Measurements from ENCODE around the gene CAPN13. TPM values are rescaled to one million over a fixed set of nuclear protein-coding genes. Genes with fewer than 3 reads are reported as not detected.
A peak's percentile ranks its signal among the peaks of the same experiment; 100 is the strongest.

CAPN13 gene
- polyA plus RNA-seq, 1 donor = 19.7 TPM

DNA sequence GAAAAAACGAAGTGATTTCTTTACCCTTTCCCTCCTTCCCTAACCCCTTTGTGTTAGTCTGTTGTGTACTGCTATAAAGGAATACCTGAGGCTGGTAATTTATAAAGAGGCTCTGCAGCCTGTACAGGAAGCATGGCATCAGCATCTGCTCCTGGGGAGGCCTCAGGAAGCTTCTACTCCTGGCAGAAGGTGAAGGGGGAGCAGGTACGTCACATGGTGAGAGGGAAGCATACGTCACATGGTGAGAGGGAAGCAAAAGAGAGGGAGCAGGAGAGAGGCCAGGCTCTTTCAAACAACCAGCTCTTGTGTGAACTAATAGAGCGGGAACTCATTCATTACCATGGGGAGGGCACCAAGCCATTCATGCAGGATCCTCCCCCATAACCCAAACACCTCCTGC, 126.2 kb downstream of the CAPN13 start:
- H3K36me3 ChIP-seq (ENCODE audit: control insufficient read depth, insufficient read depth, low read length) = no peaks in the 10 kb centered on the region
- H3K9me3 ChIP-seq (ENCODE audit: control insufficient read depth, low read depth, low read length) = no peaks in the 10 kb centered on the region
- H3K4me3 ChIP-seq (ENCODE audit: low read length) = no peak overlapping the region
- no peaks in the 10 kb centered on the region for H3K4me1 ChIP-seq (ENCODE audit: control insufficient read depth, insufficient read depth, low read length)
- WGBS (ENCODE audit: insufficient coverage, low lambda C conversion rate) = no CpG with 5 or more reads among the region's 4 CpGs
- no peak for DNase-seq
- H3K27me3 ChIP-seq (ENCODE audit: control insufficient read depth, insufficient read depth, low read length) = no peaks in the 10 kb centered on the region
- H3K27ac ChIP-seq (ENCODE audit: low read length) = no peak overlapping the region

DNA sequence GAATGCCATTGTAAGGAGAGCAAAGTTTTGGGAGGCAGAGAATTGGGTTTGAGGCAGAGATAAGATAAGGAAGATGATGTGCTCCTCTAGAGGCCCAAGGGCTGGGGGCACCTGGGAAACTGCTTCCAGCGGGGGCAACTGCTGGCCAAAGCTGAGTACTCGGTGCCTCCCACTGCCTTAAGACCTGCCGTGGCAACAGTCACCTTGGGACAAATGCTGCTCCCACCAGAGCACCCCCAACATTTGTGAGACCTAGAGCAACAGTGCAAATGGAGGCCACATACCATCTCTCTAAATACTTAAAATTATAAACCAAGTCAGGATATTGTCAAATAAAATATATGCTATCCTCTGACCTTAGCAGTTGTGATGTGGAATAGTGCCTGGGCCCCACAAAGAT, 127.1 kb downstream of the CAPN13 start:
- no peaks in the 10 kb centered on the region for H3K27me3 ChIP-seq (ENCODE audit: control insufficient read depth, insufficient read depth, low read length)
- no CpG with 5 or more reads among the region's 3 CpGs for WGBS (ENCODE audit: insufficient coverage, low lambda C conversion rate)
- no peaks in the 10 kb centered on the region for H3K36me3 ChIP-seq (ENCODE audit: control insufficient read depth, insufficient read depth, low read length)
- no peaks in the 10 kb centered on the region for H3K9me3 ChIP-seq (ENCODE audit: control insufficient read depth, low read depth, low read length)
- no peak overlapping the region for H3K4me3 ChIP-seq (ENCODE audit: low read length)
- H3K27ac ChIP-seq (ENCODE audit: low read length) = no peak overlapping the region
- H3K4me1 ChIP-seq (ENCODE audit: control insufficient read depth, insufficient read depth, low read length) = no peaks in the 10 kb centered on the region
- no peak for DNase-seq

DNA sequence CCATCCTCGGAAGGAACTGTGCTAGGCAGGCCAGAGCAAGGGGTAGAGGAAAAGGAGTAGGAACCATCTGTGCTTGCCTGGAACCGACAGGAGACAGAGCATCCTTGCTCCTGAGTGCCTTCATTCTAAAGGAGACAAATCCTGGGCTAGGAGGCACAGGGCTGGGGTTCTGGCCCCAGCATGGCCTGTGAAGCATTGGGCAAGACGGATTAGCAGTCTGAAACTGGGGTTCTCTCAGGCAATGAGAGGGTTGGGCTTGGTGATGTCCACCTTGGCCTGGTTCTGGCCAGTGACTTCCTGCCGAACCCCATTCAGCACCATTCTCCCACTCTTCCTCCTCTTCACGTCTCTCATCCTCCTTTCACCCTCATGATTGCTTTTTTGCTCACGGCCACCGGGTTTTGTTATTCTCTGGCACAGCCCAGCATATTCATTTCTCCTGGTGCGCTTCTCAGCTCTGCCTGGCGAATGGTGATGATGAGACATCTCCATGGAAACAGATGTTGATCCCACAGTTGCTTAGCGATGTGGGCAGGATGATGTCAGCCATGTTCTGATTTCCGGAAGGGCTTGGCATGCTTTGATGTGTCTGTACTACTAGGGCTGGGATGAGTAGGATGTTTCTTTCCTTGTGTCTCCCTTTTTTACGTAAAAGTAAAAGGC, 127.7 kb downstream of the CAPN13 start:
- H3K9me3 ChIP-seq (ENCODE audit: control insufficient read depth, low read depth, low read length) = no peaks in the 10 kb centered on the region
- H3K4me3 ChIP-seq (ENCODE audit: low read length) = no peak overlapping the region
- no peaks in the 10 kb centered on the region for H3K4me1 ChIP-seq (ENCODE audit: control insufficient read depth, insufficient read depth, low read length)
- no peaks in the 10 kb centered on the region for H3K27me3 ChIP-seq (ENCODE audit: control insufficient read depth, insufficient read depth, low read length)
- no peak overlapping the region for H3K27ac ChIP-seq (ENCODE audit: low read length)
- H3K36me3 ChIP-seq (ENCODE audit: control insufficient read depth, insufficient read depth, low read length) = no peaks in the 10 kb centered on the region
- DNase-seq = peak; percentile 23 to 43
- 100% methylated on average over 1 of the region's 12 CpGs for WGBS (ENCODE audit: insufficient coverage, low lambda C conversion rate)

DNA sequence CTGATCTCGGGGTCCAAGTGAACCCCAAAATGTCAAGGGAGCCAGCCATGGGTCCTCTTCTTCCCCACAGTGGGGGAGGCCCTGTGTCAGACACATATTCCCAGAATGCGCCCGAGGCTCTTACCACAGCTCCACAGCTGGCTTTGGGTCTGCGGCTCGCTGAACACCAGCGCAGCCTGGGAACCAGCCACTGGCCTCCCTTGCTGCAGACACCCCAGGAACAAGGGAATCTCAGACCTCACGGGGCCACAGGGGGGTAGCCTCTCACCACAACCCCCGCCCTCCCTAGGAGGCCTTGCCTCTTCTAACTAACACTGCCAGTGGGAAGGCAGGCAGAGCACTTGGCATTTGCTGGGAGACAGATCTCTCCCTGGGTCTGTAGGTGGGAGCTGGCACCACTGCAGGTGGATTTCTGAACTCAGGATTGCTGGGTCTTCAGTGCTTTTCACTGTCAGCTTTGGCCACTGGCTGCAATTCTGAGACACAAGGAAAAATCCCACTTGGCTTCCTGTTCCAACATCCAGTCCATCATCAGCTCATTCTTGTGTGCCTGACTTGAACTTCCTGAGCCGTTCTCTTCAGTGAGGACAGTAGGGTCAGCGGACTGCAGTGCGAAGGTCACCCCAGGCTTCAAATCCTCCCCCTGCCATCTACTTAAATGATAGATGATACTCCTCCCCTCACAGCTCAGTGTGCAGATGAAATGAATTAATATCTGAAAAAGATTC, 128.7 kb downstream of the CAPN13 start:
- H3K27ac ChIP-seq (ENCODE audit: low read length) = no peak overlapping the region
- DNase-seq = no peak
- no CpG with 5 or more reads among the region's 11 CpGs for WGBS (ENCODE audit: insufficient coverage, low lambda C conversion rate)
- H3K36me3 ChIP-seq (ENCODE audit: control insufficient read depth, insufficient read depth, low read length) = no peaks in the 10 kb centered on the region
- H3K4me1 ChIP-seq (ENCODE audit: control insufficient read depth, insufficient read depth, low read length) = no peaks in the 10 kb centered on the region
- no peaks in the 10 kb centered on the region for H3K9me3 ChIP-seq (ENCODE audit: control insufficient read depth, low read depth, low read length)
- H3K4me3 ChIP-seq (ENCODE audit: low read length) = no peak overlapping the region
- H3K27me3 ChIP-seq (ENCODE audit: control insufficient read depth, insufficient read depth, low read length) = no peaks in the 10 kb centered on the region

DNA sequence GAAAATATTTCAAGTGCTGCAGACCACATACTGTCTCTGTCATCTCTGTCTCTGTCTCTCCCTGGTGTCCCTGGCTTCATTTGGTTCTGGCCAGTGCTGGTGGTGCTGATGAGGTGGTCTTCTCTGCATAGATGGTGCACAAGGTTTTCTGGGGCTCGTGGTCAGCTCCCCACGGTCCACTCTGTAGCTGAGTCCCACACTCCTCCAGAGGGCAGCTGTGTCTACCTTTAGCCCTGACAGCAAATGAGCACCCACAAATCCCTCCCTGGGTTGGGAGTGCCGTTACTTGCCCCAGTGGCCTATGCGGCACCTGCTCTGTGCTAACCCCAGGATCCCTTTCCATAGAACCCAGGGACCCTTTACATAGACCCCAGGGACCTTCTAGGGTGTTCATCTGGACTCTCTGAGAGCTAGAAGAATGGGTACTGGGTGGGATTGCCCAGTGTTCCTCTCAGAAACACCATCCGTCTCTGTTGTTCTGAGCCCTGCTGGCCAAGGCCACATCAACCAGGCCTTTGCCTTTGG, 129.3 kb downstream of the CAPN13 start:
- no CpG with 5 or more reads among the region's 5 CpGs for WGBS (ENCODE audit: insufficient coverage, low lambda C conversion rate)
- Histone ChIP-seq H3K27ac (ENCODE audit: low read length) (no peak overlapping the region), H3K4me1 (ENCODE audit: control insufficient read depth, insufficient read depth, low read length) (no peaks in the 10 kb centered on the region), H3K4me3 (ENCODE audit: low read length) (no peak overlapping the region), H3K27me3 (ENCODE audit: control insufficient read depth, insufficient read depth, low read length) (no peaks in the 10 kb centered on the region), H3K9me3 (ENCODE audit: control insufficient read depth, low read depth, low read length) (no peaks in the 10 kb centered on the region), H3K36me3 (ENCODE audit: control insufficient read depth, insufficient read depth, low read length) (no peaks in the 10 kb centered on the region)
- no peak for DNase-seq

DNA sequence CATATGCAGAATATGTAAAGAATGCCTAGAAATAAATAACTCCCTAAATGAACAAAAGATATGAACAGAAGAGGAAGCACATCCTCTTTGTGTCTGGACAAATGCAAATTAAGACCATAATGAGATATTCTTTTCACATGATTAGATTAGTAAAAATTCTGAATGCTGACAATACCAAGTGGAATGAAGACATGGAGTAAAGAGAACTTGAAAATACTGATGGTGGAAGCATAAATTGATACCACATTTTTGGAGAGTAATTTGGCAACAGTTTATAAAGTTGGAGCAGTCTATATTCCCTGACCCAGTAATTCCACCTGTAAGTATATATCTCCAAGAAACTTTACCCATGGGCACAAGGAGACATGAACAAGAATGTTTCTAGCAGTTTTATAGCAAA, 130.0 kb downstream of the CAPN13 start:
- no peak for DNase-seq
- Histone ChIP-seq H3K4me3 (ENCODE audit: low read length) (no peak overlapping the region), H3K9me3 (ENCODE audit: control insufficient read depth, low read depth, low read length) (no peaks in the 10 kb centered on the region), H3K27me3 (ENCODE audit: control insufficient read depth, insufficient read depth, low read length) (no peaks in the 10 kb centered on the region), H3K27ac (ENCODE audit: low read length) (no peak overlapping the region), H3K36me3 (ENCODE audit: control insufficient read depth, insufficient read depth, low read length) (no peaks in the 10 kb centered on the region), H3K4me1 (ENCODE audit: control insufficient read depth, insufficient read depth, low read length) (no peaks in the 10 kb centered on the region)

DNA sequence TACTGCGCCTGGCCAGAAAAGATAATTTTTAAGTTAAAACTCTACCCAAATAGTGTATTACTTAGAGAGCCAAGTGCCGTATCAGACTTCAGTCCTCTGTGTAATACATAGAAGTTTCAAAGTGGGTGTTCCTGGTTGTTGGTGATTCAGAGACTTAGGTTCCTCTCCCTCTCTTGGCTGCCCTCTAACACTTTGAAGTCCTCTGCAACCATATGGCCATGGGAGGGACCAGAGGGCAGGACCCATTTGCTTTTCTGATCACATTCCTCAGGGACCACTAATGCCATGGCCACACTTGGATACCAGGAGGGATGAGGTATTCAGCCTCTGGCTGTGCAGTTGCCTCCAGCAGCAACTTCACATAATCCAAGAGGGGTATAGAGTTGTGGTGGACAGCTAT, 131.5 kb downstream of the CAPN13 start:
- Histone ChIP-seq H3K9me3 (ENCODE audit: control insufficient read depth, low read depth, low read length) (no peaks in the 10 kb centered on the region), H3K4me3 (ENCODE audit: low read length) (no peak overlapping the region), H3K27me3 (ENCODE audit: control insufficient read depth, insufficient read depth, low read length) (no peaks in the 10 kb centered on the region), H3K27ac (ENCODE audit: low read length) (no peak overlapping the region), H3K4me1 (ENCODE audit: control insufficient read depth, insufficient read depth, low read length) (no peaks in the 10 kb centered on the region), H3K36me3 (ENCODE audit: control insufficient read depth, insufficient read depth, low read length) (no peaks in the 10 kb centered on the region)
- no peak for DNase-seq
- WGBS (ENCODE audit: insufficient coverage, low lambda C conversion rate) = no CpG with 5 or more reads among the region's 2 CpGs

DNA sequence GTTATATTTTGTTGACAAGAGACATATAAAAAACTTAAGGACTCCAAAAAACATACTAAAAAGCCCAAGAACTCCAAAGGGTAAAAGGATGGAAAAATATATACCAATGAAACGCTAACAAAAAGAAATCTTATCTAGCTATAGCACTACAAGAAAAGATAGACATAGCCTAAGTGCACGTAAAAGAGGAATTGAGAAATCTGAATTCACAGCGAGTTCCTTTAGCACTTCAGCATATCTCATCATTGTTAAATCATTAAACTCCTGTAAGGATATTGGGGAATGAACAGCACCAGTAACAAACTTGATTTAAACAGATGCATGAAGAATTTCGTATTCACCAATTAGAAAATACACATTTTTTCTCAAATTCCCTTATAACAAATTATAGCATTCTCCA, 134.1 kb downstream of the CAPN13 start:
- no peak for DNase-seq
- 89% methylated on average over 3 of the region's 4 CpGs for WGBS (ENCODE audit: insufficient coverage, low lambda C conversion rate)
- Histone ChIP-seq H3K36me3 (ENCODE audit: control insufficient read depth, insufficient read depth, low read length) (no peaks in the 10 kb centered on the region), H3K27me3 (ENCODE audit: control insufficient read depth, insufficient read depth, low read length) (no peaks in the 10 kb centered on the region), H3K9me3 (ENCODE audit: control insufficient read depth, low read depth, low read length) (peaks cover 5% of the 10 kb centered on the region), H3K4me1 (ENCODE audit: control insufficient read depth, insufficient read depth, low read length) (no peaks in the 10 kb centered on the region), H3K4me3 (ENCODE audit: low read length) (no peak overlapping the region), H3K27ac (ENCODE audit: low read length) (no peak overlapping the region)

All from large intestine (tissue), 3 donors.